ENCODE results near the gene TTLL8.

DNA sequence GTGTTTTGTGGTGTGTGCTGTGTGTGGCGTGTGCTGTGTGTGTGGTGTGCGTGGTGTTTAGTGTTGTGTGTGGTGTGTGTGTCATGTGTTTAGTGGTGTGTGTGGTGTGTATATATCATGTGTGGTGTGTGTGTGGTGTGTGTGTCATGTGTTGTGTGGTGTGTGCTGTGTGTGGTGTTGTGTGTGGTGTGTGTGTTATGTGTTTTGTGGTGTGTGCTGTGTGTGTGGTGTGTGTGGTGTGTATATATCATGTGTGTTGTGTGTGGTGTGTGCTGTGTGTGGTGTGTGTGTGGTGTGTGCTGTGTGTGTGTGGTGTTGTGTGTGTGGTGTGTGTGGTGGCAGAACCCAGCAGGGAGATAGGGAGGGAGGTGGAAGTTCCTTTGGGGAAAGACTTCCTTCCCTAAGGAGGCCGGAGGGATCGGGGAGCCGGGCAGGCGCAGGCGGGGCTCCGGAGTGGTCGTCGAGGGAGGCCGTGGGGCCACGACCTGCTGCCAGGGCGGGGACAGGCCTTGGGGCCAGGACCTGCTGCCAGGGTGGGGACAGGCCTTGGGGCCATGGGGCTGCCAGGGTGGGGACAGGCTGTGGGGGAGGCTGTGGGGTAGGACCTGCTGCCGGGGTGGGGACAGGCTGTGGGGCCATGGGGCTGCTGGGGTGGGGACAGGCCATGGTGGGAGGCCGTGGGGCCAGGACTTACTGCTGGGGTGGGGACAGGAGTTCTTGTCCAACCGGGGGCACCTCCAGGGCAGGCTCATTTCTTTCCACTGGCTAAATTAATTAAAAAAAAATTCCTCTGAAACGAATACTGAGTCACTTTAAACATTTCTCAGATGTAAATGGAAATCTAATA is 82.3 kb downstream of the TTLL8 start:
- TF ChIP-seq, protein P1, sequence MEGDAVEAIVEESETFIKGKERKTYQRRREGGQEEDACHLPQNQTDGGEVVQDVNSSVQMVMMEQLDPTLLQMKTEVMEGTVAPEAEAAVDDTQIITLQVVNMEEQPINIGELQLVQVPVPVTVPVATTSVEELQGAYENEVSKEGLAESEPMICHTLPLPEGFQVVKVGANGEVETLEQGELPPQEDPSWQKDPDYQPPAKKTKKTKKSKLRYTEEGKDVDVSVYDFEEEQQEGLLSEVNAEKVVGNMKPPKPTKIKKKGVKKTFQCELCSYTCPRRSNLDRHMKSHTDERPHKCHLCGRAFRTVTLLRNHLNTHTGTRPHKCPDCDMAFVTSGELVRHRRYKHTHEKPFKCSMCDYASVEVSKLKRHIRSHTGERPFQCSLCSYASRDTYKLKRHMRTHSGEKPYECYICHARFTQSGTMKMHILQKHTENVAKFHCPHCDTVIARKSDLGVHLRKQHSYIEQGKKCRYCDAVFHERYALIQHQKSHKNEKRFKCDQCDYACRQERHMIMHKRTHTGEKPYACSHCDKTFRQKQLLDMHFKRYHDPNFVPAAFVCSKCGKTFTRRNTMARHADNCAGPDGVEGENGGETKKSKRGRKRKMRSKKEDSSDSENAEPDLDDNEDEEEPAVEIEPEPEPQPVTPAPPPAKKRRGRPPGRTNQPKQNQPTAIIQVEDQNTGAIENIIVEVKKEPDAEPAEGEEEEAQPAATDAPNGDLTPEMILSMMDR (conservative IDR thresholded peaks at IDR 0.05; ENCODE audit: low read depth, low read length): no peak
- no peak for TF ChIP-seq EZH2 (IDR thresholded peaks at IDR 0.05; ENCODE audit: low read length, unreplicated experiment)
- no peak for TF ChIP-seq EZH2phosphoT487 (IDR thresholded peaks at IDR 0.05; ENCODE audit: borderline replicate concordance, low read length)

Data from PC-3 (cell line).